ENCODE data around the gene SLC44A4.

SLC44A4 gene

GRCh38 chr6:31878726-31879125 is at the start of gene SLC44A4:
Gene SLC44A4, minus strand, starts transcription at chr6:31878997. Its CDS starts 17 bp downstream, at chr6:31878980.
- H3K4me3 ChIP-seq (replicated peaks; ENCODE audit: low read depth, low read length), result no peak within 1 kb of the TSS
- no peak for DNase-seq (ENCODE audit: extremely low read depth, insufficient read length)
- no peak for TF ChIP-seq CTCF (IDR thresholded peaks at IDR 0.05; ENCODE audit: insufficient read depth, low read length, poor library complexity, severe bottlenecking)
- no peaks in the 10 kb centered on the region for H3K27me3 ChIP-seq (replicated peaks; ENCODE audit: control insufficient read depth, insufficient read depth, low read length)
- H3K36me3 ChIP-seq (ENCODE audit: control insufficient read depth, insufficient read depth, low read length), result peaks cover 26% of the 10 kb centered on the region

- Histone ChIP-seq H3K27me3 (replicated peaks; ENCODE audit: control insufficient read depth, insufficient read depth, low read length) (no peaks in the 10 kb centered on the region; the same call in 1 of the 2 replicates), H3K4me3 (replicated peaks; ENCODE audit: low read depth, low read length) (no peak overlapping the region), H3K36me3 (ENCODE audit: control insufficient read depth, insufficient read depth, low read length) (no peaks in the 10 kb centered on the region)
- no peak for TF ChIP-seq CTCF (IDR thresholded peaks at IDR 0.05; ENCODE audit: insufficient read depth, low read length, poor library complexity, severe bottlenecking)
- DNase-seq (ENCODE audit: extremely low read depth, insufficient read length), result no peak
Observed at GRCh38 chr6:31928672-31928939, 49.8 kb upstream of the SLC44A4 start.

- H3K27me3 ChIP-seq (replicated peaks; ENCODE audit: control insufficient read depth, insufficient read depth, low read length), result no peaks in the 10 kb centered on the region; the same call in 1 of the 2 replicates
- no peak for DNase-seq (ENCODE audit: extremely low read depth, insufficient read length)
- no peaks in the 10 kb centered on the region for H3K36me3 ChIP-seq (ENCODE audit: control insufficient read depth, insufficient read depth, low read length)
- no peak overlapping the region for H3K4me3 ChIP-seq (replicated peaks; ENCODE audit: low read depth, low read length)
- no peak for TF ChIP-seq CTCF (IDR thresholded peaks at IDR 0.05; ENCODE audit: insufficient read depth, low read length, poor library complexity, severe bottlenecking)
Observed at GRCh38 chr6:31927863-31928671, 49.3 kb upstream of the SLC44A4 start.

GRCh38 chr6:31927242-31927862 is 48.6 kb upstream of the SLC44A4 start, which contains the start of gene C2:
Gene C2, plus strand, starts transcription at chr6:31927717. Its CDS starts 36 bp downstream, at chr6:31927753.
- Histone ChIP-seq H3K36me3 (ENCODE audit: control insufficient read depth, insufficient read depth, low read length) (no peaks in the 10 kb centered on the region), H3K27me3 (replicated peaks; ENCODE audit: control insufficient read depth, insufficient read depth, low read length) (no peaks in the 10 kb centered on the region; the same call in 1 of the 2 replicates), H3K4me3 (replicated peaks; ENCODE audit: low read depth, low read length) (no peak within 1 kb of the TSS)
- DNase-seq (ENCODE audit: extremely low read depth, insufficient read length), result no peak
- TF ChIP-seq CTCF (IDR thresholded peaks at IDR 0.05; ENCODE audit: insufficient read depth, low read length, poor library complexity, severe bottlenecking), result no peak

- TF ChIP-seq CTCF (IDR thresholded peaks at IDR 0.05; ENCODE audit: insufficient read depth, low read length, poor library complexity, severe bottlenecking), result peak; percentile 41
- Histone ChIP-seq H3K36me3 (ENCODE audit: control insufficient read depth, insufficient read depth, low read length) (no peaks in the 10 kb centered on the region), H3K27me3 (replicated peaks; ENCODE audit: control insufficient read depth, insufficient read depth, low read length) (no peaks in the 10 kb centered on the region; the same call in 1 of the 2 replicates), H3K4me3 (replicated peaks; ENCODE audit: low read depth, low read length) (no peak overlapping the region)
- DNase-seq (ENCODE audit: extremely low read depth, insufficient read length), result no peak
Observed at GRCh38 chr6:31922942-31923341, 44.1 kb upstream of the SLC44A4 start.
